Stimulated activated CD8-positive, alpha-beta memory T cell treated with anti-CD3 and anti-CD28 coated beads, Interleukin-2, amount 100 ng/mL, for 48 hours (primary cell): ENCODE results near the gene ARFGAP1.

Experiments used
- DNase-seq, 2 donors: peaks; one replicate each; pipeline ENCODE4 v3.0.0-alpha.2; 2020; ENCODE audit warnings: low read depth in 2 of 2

The ARFGAP1 gene

DNA sequence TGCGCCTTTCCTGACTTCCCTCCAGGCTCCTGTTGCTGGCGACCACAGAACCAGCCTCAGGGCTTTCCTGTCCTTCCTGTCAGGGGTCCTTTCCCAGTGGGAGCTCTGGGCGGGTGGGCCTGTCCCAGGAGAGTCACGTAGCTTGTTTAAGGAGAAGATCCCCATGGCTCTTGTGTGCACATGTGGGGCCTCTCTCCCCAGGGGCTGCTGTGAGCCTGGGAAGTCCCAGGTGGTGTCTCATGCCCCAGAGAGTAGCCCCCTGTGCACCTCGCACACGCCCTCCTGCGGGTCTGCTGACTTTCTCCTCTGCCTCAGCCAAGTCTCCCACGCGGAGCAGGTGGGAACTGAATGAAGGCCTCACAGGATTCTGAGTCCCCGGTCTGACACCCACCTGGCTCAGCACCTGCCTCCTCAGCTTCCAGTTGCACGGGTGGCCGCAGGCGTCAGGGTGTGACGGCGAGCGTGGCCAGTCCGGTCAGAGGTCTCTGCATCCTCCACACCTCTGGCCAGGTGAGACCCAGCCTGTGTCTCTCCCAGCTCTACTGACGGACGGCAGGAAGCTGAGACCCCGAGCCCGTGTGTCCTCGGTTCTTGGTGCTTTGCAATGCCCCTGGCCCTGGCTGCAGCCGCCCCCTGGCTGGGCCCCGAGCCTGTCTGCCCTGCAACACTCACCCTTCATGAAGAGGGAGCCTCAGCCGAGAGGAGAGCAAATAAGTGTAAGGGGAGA lies 12.7 kb upstream of the ARFGAP1 start:
- DNase-seq: no peak

DNA sequence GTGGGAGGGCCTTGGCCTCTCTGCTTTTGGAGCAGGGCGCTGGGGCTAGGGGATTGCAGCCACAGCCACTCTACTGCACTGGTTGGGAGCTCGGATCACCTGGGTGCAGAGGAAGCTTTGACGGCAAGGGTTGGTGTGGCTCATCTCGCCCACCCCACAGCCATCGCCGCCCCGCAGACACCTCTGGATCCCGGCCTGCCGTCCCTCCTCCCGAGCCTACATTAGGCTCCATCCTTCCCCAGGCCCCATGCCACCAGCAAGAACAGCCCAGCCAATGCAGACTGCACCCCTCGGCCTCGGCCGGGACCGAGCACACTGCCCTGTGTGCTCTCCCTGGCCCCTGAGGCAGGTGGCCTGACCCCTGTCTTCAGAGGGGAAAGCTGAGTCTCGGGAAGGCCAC lies 12.1 kb upstream of the ARFGAP1 start:
- no peak for DNase-seq

DNA sequence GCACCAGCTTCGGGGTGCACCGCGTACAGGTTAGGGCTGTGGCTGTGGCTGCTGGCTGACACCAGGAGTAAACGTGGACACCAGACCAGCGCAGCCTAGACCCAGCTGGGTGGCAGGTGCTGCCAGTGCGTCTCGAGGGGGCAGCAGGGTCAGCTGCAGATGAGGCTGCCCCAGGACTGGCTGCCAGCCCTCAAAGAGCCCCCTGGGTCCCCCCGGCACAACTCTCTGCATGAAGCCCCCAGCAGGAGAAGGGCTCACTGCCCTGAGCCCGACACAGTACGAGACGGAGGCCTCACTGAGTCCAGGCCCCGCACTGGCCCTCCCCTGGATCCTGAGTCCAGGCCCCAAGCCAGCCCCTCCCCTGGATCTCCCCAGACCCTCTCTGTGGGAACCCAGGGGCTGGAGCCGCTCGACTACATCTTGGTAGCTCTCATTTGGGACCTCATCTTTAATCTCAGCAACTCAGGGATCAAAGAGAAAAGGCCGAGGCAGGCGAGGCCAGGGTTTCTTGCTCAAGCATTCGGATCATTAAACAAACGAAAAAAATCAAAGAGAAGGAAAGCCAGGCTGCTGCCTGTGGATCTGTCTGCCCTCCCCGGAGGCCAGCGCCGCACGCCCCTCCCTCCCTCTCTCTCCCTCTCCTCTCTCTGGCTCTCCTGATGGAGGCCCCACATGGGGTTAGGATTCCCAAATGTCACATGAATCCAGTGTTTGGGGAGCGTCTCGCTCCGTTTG lies 11.4 kb upstream of the ARFGAP1 start:
- DNase-seq: no peak

DNA sequence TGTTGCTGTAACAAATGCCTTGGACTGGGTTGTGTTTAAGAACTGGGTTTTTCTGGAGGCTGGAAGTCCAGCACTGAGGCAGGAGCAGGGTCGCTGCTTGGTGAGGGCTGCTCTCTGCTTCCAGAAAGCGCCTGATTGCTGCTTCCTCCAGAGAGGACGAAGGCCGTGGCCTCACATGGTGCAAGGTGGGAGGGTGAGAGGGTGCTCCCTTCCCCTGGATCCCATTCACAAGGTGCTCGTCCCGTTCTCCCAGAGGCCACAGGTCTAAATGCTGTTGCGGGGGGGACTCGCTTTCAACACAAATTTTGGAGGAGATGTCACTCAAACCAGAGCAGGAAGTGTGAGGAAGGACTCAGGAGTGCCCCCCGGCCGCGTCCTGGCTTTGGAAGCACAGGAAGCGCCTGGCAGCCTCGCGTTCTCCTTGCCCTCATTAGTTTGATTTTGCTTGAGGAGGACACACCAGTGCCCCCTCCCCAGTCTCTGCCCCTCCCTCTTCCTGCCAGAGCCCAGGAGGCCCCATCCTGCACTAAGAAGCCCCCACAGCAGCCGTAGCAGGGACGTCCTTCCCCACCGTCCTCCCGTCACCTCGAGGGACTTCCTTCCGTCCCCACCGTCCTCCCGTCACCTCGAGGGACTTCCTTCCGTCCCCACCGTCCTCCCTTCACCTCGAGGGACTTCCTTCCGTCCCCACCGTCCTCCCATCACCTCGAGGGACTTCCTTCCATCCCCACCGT lies 10.7 kb upstream of the ARFGAP1 start:
- DNase-seq: no peak

DNA sequence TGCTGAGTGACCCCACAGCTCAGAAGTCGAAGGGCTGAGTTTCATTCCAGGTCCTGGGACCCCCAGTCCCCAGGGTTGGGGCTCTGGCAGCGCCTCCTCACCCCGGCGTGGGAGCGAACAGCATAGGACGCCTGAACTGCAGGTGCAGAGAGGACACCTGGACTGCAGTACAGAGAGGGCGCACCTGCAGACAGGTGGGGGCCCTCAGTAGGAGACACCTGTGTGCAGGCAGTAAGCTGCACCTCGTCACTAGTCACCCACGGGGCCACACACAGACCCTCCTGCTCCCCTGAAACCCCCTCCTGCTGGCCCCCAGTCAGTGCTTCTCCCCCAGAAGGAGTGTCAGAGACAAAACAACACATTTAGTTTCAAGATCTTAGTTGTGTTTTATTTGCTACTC lies 9.8 kb upstream of the ARFGAP1 start:
- no peak for DNase-seq

DNA sequence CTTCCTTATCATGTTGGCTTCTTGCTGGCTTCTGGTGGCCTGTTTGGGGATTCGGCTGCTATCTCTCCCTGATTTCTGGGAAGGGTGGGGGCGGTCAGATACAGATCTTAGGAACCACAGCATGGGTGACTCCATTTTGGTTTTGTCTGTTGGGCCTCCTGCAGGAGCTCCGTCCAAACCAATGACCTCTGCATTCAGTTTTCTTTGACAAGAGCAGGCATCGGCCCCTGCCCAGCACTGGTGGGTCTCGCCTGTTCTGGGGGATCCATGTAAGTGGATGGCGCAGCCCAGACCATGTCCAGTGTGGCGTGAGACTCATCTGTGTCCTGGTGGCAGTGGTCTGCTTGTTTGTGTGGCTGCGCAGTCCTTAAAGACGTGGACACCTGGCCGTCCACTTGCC lies 8.6 kb upstream of the ARFGAP1 start:
- DNase-seq: no peak

DNA sequence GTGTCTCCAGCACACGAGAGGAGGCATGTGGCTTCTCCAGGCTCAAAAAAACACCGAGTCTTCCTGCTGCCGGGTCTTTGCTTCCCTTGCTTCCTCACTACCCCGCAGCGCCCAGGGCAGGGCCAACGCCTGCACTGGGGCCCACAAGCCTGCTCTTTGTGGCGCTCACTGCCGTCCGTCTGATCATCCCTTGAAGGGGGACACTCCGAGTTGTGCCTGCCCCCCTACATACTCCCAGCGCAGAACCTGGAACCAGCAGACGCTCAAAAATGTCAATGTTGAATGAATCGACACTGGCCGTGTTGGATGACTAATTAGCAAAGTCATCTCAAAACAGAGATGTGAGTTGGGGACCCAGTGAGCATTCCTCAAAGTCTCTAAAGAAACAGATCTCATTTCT lies 8.1 kb upstream of the ARFGAP1 start:
- no peak for DNase-seq

DNA sequence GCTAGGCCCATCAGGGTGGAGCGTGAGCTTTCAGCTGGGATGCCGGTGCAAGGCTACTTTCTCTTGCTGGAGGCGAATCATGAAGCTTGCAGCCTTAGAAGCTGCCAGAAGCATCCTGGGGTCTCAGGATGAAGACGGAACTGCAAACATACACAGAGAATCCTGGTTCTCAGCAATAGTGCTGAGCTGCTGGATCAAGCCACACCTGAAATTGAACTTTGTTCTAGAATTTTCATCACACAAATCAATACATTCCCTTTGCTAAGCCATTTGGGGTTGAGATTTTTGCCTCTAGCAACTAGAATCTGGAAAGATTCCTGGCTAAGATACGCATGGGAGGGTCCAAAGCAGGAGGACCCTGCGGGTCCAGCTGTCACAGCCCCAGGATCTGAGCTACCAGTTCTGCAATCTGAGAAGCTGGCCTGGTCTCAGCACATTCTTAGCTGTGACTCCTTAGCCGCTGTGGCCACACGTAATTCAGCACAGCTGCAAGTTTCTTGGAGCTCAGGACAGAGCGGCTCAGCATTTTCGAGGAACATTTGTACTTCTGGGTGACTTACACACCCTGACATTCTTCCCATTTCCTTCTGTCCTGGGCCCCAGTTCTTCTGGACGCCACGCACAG lies 6.6 kb upstream of the ARFGAP1 start:
- DNase-seq: no peak

DNA sequence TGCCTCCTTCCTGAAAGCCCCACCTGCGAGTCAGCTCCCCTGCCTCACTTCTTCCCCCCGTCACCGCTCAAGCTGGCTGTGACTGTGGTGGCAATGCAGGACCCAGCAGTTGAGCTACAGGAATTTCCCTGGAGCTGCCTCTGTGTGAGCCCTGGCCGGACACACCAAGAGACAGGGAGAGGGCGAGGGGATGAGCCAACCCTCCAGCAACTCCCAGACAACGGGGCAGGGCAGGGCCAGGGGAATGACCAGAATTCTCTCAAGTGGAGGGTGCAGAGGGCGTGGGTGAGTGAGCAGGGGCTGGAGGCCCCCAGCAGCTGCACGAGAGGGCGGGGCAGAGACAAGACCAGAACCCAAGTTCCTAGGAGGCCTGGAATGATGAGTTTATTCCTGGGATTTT lies 4.9 kb upstream of the ARFGAP1 start:
- no peak for DNase-seq

DNA sequence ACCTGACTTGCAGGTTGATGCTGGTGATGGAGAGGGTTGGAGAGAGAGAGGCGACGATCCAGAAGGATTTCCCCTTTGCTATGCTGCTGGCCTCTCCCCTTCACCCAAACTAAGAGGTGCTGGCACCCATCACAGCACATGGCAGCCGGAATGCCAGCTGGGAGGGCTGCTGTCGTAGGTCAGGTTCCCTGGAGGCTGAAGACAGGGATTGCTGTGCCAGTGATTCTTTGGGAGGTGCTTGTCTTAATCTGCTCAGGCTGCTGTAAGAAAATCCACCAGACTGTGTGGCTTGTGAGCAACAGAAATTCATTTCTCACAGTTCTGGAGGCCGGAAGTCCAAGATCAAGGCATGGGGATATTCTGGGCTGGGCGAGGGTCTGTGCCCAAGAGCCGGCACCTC lies 4.4 kb upstream of the ARFGAP1 start:
- DNase-seq: no peak

DNA sequence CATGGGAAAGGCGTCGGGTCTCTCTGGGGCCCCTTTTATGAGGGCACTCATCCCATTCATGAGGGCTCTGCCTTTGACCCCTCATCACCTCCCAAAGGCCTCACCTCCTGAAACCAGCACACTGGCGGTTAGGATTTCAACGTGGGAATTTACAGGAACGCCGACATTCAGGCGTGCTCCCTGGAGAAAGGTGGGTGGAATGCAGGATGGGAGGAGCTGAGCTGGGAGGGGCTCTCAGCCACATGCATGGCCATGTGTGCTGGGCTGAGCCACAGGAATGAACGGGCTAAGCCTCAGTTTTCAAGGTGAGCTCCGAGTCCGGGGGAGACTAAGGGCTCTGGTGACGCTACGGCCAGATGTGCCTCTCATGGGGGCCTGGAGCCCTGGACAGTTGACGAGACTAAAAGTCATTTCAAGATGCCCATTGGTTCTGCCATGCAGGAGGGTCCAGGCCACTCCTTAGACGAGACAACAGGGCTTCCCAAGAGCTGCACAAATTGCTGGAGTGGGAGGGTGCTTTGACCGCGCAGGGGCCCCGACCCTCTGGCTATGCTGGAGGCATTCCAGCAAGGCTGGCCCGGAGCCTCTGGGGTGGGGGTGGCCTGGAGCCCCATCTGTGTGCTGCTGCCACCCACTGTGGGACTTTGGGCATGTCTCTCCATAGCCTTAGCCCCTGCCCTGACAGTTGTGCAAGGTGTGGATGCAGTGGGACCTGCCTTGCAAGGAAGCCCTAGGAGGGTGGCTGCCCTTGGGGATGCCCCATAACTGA lies 3.8 kb upstream of the ARFGAP1 start:
- no peak for DNase-seq

DNA sequence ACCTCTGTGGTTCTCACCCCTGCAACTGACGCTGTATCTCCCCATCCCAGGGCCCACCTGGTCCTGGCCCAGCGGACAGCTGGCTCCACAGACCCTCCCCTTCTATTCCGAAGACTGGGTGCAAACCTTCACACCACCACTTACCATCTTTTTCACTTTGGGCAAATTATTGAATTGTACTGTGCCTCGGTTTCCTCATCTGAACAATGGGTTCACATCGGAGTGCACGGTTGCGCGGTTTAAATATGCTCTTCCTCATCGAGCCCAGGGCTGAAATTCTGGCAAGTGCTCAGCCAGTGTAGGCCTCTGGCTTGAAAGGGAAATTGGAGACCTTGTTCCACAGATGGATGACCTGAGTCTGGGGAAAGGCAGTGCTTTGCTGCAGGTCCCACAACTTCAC lies 2.9 kb upstream of the ARFGAP1 start:
- no peak for DNase-seq

DNA sequence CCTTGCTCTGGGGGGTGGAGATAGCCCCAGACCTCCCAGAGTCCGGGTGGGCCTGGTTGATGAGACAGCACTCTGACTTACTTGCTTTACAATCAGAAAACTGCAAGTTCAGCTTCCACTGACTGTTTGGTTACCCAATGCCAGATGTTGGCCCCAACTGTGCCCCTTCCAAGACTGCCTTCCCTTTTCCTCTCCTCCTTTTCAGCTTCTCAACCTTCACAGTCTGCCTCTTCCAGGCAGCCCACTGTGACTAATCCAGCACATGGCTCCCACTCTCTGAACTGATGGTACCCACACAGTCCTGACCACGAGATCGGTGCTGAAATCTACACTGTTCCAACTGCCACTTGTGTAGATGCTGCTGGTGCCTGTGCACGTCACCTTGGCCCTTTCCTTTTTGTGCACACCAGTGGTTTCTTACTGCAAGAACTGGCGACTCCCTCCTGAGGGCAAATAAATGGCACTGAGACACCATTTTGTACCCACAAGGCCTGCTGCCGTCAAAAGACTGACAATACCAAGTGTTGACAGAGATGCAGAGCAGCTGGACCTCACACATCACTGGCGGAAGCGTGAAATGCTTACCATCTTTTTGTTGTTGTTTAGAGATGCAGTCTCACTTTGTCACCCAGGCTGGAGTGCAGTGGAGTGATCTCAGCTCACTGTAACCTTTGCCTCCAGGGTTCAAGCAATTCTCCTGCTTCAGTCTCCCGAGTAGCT lies 1.8 kb upstream of the ARFGAP1 start:
- DNase-seq: no peak

DNA sequence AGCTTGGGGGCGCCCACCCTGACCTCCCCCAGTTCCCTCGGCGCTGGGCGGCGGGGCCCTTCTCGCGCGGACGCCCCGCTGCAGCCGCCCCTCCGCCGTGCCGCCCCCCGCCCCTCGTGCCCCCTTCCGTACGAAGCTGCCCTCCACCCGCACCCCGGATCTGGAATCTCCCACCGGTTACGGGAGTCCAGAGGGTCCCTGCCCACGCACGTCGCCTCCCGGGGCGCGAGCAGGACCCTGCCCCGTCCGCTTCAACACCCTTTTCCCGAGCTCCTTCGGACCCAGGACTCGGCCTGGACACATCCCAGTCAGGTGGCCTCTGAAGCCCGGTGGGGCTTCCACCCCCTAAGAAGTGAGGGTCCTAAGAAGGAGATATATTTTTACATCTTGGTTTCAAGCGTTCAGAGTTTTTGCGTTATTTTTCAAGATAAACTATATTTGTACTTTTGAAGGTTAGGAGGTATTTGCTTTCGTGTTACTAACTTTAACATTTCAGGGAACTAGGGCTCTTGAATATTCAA lies 506 bp downstream of the ARFGAP1 start:
- DNase-seq: no peak

DNA sequence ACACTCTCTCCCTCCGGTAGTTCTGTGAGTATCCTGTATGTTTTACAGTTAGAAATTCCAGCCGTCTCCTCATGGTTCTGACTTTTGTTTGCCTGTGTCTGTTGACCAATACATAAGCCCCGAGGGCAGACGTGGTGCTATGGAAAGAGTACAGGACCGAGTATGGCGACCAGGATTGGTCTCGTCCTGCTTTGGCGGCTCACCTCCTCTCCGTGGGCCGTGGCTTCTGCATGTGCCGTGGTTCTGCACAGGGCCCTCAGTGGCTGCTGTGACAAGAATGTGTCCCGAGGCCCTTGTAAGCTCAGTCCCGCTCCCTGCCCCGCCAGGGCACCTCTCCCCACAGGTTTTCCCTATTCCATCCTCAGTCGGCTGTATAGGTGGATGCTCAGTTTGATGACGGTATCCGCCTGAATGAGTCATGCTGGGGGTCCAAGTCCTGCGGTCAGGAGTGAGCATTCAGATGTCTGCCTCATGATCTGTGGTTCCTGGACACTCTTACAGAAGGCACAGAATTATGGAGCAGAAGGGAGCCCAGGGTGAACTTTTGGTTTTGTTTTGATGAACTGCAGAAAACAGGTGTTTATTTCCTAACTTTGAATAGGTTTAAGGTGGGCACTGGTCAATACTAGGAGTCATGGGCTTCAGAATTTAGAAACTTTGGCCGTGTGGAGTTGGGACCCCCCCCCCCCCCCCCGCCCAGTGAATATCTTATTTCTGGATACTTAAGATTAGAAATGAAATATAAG lies 1.2 kb downstream of the ARFGAP1 start:
- no peak for DNase-seq

DNA sequence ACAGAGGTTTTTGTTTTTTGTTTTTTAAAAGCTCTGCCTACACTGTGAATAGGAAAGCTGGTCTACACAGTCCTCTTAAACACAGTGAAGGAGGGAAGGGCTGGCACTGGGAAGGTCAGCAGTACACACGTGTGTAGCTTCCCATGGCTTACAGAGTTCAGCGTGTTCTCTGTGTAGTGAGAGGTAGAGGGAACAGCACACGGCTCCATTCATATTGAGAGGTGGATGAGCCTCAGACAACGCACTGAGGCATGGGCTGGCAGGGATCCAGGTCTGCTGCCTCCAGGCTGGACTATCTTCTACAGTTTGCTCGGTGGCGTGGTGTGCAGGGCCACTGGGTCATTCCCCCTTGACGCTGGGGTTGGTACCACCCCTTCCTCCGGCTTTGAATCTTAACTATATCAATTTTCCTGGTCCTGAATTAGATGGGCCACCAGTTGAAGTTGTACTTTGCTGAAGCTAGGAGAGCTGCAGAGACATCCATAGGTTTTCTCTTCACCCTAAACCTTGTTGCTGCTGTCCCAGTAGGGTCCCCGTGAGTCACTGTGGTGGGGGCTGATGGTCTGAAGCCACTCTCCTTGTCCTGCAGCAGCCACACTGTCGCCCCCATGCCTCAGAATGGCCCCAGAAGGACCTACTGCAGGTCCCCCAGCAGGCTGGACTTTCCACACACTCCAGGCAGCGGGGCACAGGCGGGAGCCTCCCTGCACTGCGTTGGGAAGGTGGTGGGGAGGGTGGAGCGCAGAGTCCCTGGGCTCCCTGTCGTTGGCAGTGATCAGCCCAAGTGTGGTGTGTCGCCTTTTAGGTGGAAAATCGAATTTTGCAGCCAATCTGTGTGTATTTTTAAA lies 2.0 kb downstream of the ARFGAP1 start:
- no peak for DNase-seq

DNA sequence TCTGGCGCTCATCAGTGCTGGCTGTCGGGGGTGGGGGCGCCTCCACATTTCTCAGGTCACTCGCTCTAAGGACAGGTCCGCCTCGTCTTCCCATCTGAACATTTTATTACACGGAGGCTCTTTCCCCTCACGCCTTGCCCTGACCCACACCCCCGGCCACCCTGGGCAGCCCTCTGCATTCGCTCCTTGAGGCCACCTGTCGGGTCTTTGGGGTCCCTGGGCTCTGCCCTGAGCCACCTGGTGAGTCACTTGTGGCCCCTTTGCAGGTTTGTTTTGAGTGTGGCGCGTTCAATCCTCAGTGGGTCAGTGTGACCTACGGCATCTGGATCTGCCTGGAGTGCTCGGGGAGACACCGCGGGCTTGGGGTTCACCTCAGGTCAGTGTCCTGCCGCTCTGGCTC lies 3.2 kb downstream of the ARFGAP1 start:
- no peak for DNase-seq

DNA sequence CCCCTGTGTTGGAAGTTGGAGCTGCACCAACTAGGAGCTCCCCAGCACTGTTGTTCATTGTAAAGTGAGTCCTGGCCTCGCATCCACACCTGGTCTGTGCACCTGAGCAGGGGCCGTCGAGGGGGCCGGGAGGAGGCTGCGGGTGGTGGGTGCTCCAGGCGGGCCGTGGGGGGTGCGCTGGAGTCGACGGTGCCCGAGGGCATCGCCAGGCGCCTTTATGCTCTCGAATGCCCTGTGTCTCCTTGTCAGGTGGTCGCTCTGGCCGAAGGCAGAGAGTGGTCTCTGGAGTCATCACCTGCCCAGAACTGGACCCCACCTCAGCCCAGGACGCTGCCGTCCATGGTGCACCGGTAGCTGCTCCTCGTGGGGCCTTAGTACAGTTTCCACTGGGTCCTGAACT lies 4.3 kb downstream of the ARFGAP1 start:
- no peak for DNase-seq
